MCF 10A (cell line): ENCODE measurements around the gene PHF21B. TPM values are rescaled to one million over a fixed set of nuclear protein-coding genes. Genes with fewer than 3 reads are reported as not detected.
"Not testable (repeated sequence)": the region's sequence is repeated elsewhere in the genome, so short reads cannot be mapped to it uniquely, and the experiment has no call there.

ENCODE experiments used
- BruUV-seq: library from RNA; stranded (reverse); fragments of 400-500 nt; replicated peaks from 2 replicates; lab custom pipeline; 2021; lab: Mats Ljungman, UMichigan
- CTCF ChIA-PET: fragments of 300-600 bp; sonication (Branson Sonifier 250); formaldehyde crosslinking; extraction: SDS; loops from one replicate; lab custom pipeline; 2021; ENCODE audit warnings: antibody characterized with exemption, inconsistent platforms; lab: Yijun Ruan, JAX
- POLR2A ChIA-PET: fragments of 300-600, 350-650 bp; sonication (Branson Sonifier 250); formaldehyde crosslinking; extraction: SDS; loops from one replicate; lab custom pipeline; 2020; ENCODE audit warnings: antibody characterized with exemption, inconsistent platforms; lab: Yijun Ruan, JAX
- DNase-seq: peaks from one replicate; pipeline ENCODE4 v3.0.0-alpha.2; 2018; ENCODE audit not compliant: unreplicated experiment
- H3K27ac Mint-ChIP-seq: one replicate; pipeline ENCODE4 v1.8.0; 2022; ENCODE audit warnings: mild to moderate bottlenecking, low read depth, mixed read lengths; ENCODE audit not compliant: unreplicated experiment
- H3K27me3 Mint-ChIP-seq: one replicate; pipeline ENCODE4 v1.8.0; 2022; ENCODE audit warnings: mixed read lengths; ENCODE audit not compliant: insufficient read depth, unreplicated experiment
- H3K36me3 Mint-ChIP-seq: one replicate; pipeline ENCODE4 v1.8.0; 2022; ENCODE audit warnings: mild to moderate bottlenecking, moderate library complexity, mixed read lengths; ENCODE audit not compliant: insufficient read depth, unreplicated experiment
- H3K4me1 Mint-ChIP-seq: one replicate; pipeline ENCODE4 v1.8.0; 2022; ENCODE audit warnings: mixed read lengths; ENCODE audit not compliant: insufficient read depth, unreplicated experiment
- H3K4me3 Mint-ChIP-seq: one replicate; pipeline ENCODE4 v1.8.0; 2022; ENCODE audit warnings: mild to moderate bottlenecking, moderate library complexity, mixed read lengths; ENCODE audit not compliant: unreplicated experiment
- H3K9me3 Mint-ChIP-seq: one replicate; pipeline ENCODE4 v1.8.0; 2022; ENCODE audit warnings: mixed read lengths; ENCODE audit not compliant: unreplicated experiment
- CTCF ChIP-seq: fragments of 200-600 bp; IDR thresholded peaks from one replicate; pipeline ENCODE4 v1.8.0; 2022; ENCODE audit warnings: antibody characterized with exemption, mild to moderate bottlenecking; ENCODE audit not compliant: unreplicated experiment
- intact Hi-C: fragments of 100-400 bp; cut with micrococcal nuclease; formaldehyde crosslinking; loops from 2 replicates; pipeline ENCODE4 v1.14.1; 2022
- total RNA-seq: library from RNA; stranded (reverse); gene quantifications from 2 replicates; pipeline ENCODE4 v1.2.3, GENCODE V29; 2022

PHF21B gene
- total RNA-seq, 1 experiment from 2014 or later = 0.75 TPM

- DNase-seq = no peak
- intact Hi-C loops = no loop called here
- H3K36me3 Mint-ChIP-seq = no peaks in the 10 kb centered on the region
- BruUV-seq = no TSS peak
- POLR2A ChIA-PET = interaction anchor here (0.7 kb wide), 1 partner anchor 52 kb away, joined by 3 read pairs; no protein-coding TSS in a partner anchor
- CTCF ChIA-PET = no interaction called here
- no peaks in the 10 kb centered on the region for H3K9me3 Mint-ChIP-seq
- no peak overlapping the region for H3K27ac Mint-ChIP-seq
- no peaks in the 10 kb centered on the region for H3K4me1 Mint-ChIP-seq
- H3K4me3 Mint-ChIP-seq = no peak overlapping the region
- H3K27me3 Mint-ChIP-seq = peaks cover 72% of the 10 kb centered on the region
- no peak for TF ChIP-seq CTCF
Measured at GRCh38 chr22:45053571-45053970, 43.8 kb upstream of the PHF21B start.

- Mint-ChIP-seq H3K4me3 (no peak overlapping the region), H3K36me3 (no peaks in the 10 kb centered on the region), H3K27me3 (peaks cover 76% of the 10 kb centered on the region), H3K27ac (no peak overlapping the region), H3K9me3 (no peaks in the 10 kb centered on the region), H3K4me1 (no peaks in the 10 kb centered on the region)
- BruUV-seq = no TSS peak
- no peak for TF ChIP-seq CTCF
- ChIA-PET POLR2A (interaction anchor here (0.7 kb wide), 1 partner anchor 53 kb away, joined by 3 read pairs; no protein-coding TSS in a partner anchor), CTCF (no interaction called here)
- DNase-seq = no peak
- intact Hi-C loops = no loop called here
Measured at GRCh38 chr22:45053094-45053493, 43.3 kb upstream of the PHF21B start.

- H3K27me3 Mint-ChIP-seq = peaks cover 78% of the 10 kb centered on the region
- POLR2A ChIA-PET = interaction anchor here (0.7 kb wide), 1 partner anchor 53 kb away, joined by 3 read pairs; no protein-coding TSS in a partner anchor
- H3K4me1 Mint-ChIP-seq, DNase-seq, CTCF ChIA-PET, H3K9me3 Mint-ChIP-seq, H3K4me3 Mint-ChIP-seq, H3K27ac Mint-ChIP-seq, BruUV-seq, H3K36me3 Mint-ChIP-seq, intact Hi-C loops: not testable (repeated sequence)
Measured at GRCh38 chr22:45052665-45053064, 42.9 kb upstream of the PHF21B start.

GRCh38 chr22:45051946-45052345 lies 42.1 kb upstream of the PHF21B start:
- intact Hi-C loops = no loop called here
- POLR2A ChIA-PET = no interaction called here
- no TSS peak for BruUV-seq

More at GRCh38 chr22:45051946-45052345, 42.1 kb upstream of the PHF21B start:
- H3K4me1 Mint-ChIP-seq = no peaks in the 10 kb centered on the region
- H3K4me3 Mint-ChIP-seq = no peak overlapping the region
- no peaks in the 10 kb centered on the region for H3K36me3 Mint-ChIP-seq
- H3K9me3 Mint-ChIP-seq = no peaks in the 10 kb centered on the region
- CTCF ChIA-PET = no interaction called here
- no peak overlapping the region for H3K27ac Mint-ChIP-seq
- DNase-seq = no peak
- TF ChIP-seq CTCF = no peak
- peaks cover 85% of the 10 kb centered on the region for H3K27me3 Mint-ChIP-seq
